ENCODE results near the gene KIRREL3.

The KIRREL3 gene

DNA sequence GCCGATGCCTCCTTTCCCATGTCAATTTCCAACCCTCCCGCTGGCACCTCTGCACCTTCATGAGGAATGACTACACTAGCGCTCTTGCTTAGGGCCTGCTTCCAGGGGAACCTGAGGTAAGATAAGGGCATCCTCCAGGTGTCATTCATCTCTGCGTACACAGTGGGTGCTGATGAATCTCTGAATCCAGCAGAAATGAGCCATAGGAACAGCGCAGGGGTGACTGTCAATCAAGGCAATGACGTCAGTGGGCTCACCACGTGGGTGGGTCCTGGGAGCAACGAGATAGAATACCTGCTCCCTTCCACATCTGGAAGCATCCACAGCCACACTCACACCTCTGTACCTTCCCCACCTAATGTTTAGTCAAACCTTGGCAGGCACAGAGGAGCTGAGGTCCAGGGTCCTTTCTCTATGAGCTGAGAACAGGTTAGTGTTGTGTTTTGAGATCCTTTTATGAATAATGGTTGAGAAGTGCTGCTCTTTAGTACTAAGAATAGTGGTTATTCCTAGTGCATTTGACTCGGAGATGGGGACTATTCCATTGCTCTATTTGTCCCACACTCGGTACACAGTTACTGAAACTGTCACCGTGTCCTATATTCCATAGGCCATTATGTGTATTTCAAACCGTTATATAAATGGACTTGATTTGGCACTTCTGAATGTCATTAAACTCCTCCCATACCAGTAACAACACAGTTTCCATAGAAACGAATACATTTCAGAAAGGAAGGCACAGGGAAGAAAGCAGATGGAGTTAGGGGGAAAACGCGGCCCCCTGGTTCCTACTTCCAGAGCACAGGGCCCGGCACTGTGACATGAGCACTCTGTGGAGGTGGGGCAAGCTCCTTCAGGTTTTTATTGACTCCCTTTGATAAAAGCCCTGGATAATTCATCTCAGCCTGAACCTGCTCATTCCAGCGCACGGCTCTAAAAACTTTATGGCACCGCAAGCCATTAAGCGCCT is 451.7 kb downstream of the KIRREL3 start:
- DNase-seq = no peak

DNA sequence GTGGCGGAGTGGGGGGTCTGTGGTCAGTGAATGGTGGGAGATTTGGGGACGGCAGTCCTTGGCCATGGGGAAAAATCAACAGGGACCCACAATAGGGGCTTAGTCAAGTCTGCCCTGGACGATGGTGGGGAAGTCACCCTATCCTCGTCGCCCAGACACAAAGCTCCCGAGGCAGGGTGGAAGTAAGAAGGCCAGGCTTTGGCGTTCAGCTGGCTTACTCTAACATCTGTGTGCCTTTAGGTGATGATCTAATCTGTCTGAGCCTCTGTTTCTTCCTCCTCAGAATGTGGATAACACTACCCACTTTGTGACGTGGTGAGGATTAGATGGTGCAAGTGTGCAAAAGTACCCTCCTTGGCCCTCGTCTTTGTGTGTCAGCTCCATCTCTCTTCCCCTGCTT is 452.9 kb downstream of the KIRREL3 start:
- DNase-seq = no peak

DNA sequence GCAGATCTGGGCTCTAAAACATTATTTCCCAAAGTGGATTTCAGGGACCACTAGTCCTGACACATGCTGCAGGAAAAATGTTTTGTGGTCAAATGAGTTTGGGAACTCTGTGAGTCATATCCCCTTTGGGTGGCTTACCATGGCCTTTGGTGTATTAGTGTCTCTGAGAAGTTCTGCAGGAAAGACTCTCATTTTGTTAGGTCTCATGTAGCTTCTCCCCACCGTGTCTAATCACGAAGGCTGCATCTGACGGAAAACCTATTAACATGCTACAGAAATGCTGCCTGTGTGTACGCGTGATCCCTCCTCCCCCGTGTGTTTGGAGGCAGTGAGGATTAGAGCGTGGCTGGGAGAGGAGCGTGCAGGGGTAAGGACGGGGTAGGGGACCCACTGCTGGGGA is 453.4 kb downstream of the KIRREL3 start:
- no peak for DNase-seq

DNA sequence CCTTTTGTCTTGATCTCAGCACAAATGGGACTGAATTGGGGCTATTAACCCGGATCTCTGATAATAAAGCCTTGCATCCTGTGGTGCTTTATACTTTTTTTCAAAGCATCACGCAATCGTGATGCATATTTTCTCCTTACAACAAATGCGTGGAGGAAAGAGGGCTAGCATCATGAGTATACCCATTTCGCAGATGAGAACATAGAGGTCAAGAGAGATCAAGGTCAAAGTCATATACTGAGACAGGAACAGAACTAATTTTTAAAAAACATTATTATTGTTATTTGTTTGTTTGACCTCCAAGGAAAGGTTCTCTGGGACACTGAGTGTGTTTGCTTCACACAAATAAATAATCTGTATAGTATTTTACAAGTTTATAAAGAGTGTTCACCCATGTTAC is 453.9 kb downstream of the KIRREL3 start:
- DNase-seq = no peak

DNA sequence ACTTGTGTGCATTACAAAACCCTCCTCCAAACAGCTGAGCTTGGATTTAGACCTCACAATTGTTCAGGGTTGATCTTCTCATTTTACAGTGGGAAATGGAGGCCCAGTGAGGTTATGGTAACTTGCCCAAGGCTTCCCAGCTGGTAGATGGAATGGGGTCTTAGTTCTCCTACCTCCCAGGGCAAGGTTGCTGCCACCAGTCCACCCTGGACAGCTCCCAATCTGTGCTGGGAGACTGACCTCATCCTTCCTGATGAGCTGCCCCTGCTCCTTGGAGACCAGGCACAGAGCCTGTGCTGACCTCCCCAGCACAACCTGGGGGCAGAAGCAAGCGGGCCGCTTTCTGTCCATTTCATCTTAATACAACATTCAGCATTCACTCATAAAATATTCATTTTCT is 454.4 kb downstream of the KIRREL3 start:
- DNase-seq = no peak

DNA sequence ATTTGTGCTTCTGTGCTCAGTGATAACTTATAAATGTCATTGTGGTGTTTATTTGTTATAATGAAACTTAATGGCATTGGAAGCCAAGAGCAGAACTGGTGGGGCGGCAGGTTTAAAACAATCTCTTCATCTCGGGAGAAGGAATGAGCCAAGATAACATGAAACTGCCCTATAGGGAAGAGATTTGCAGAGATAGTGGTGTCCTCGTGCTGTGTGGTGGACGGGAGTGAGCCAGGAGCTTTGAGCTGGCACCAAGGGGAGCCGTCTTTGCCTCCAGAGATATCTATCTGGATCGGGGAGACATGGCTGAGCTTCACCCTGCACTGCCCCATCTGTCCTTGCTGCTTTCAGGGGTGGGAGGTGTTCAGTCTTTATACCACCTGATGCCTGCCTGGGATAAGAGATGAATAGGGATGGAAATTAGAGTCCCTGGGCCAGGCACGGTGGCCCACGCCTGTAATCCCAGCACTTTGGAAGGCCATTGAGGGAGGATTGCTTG is 455.5 kb downstream of the KIRREL3 start:
- DNase-seq = no peak

DNA sequence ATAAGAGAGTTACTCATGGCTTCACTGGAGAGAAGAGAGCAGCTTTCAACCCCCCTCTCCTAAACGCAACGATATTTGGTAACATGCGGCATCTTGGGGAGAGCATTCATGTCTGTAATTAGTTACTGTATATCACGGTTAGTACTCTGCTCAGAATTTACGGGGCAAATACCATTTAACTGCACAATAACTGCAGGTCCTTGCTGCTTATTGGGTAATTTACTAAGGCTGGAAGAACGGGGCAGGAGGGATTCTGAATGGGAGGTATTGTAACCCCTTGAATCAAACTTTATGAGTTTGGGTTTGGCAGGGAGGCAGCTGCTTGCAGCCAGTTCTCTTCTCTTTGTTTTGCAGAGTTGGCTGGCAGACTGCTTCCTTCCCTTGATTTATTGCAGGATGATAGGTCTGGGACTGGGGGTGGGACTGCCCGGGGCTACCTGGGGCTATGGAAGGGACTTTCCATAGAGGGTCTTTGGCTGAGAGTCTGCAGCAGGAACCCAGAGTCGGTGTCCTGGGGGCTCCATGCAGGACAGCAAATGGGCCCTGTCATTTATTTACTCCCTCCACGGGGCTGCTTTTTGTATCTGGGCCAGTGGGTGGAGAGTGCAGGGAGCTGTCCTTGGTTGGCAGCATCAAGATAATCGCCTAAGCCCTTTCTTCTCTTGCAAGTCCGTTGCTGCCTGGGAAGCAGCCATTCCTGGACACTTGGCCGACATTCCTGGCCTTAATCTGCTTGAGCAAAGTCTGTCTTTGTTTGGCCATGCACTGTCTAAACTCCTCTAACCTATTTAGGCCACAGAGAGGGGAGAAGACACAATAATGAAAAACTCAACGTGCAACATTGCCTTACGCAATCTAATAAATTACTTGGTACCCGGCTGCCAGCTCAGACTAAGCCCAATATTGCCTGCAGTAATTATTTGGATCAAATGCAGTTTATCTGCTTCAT is 456.2 kb downstream of the KIRREL3 start:
- DNase-seq = no peak

DNA sequence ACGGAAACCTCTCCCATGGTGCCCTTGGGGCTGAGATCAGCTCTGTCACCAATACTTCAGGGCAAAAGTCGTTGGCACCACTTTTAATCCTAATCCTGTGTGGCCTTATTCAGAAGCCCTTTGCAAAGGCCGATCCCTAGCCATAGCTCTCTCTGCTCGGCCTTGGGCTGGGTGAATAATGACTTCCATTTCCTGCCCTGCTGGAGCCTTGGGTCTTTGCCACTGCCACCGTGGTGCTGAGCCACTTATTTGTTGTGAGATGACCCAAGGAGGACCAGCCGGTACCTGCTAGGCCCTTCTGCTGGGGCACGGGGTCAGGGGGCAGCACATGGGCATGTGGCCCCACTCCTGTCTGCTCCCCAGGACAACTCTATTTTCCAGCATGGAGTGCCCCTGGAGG is 456.9 kb downstream of the KIRREL3 start:
- no peak for DNase-seq

DNA sequence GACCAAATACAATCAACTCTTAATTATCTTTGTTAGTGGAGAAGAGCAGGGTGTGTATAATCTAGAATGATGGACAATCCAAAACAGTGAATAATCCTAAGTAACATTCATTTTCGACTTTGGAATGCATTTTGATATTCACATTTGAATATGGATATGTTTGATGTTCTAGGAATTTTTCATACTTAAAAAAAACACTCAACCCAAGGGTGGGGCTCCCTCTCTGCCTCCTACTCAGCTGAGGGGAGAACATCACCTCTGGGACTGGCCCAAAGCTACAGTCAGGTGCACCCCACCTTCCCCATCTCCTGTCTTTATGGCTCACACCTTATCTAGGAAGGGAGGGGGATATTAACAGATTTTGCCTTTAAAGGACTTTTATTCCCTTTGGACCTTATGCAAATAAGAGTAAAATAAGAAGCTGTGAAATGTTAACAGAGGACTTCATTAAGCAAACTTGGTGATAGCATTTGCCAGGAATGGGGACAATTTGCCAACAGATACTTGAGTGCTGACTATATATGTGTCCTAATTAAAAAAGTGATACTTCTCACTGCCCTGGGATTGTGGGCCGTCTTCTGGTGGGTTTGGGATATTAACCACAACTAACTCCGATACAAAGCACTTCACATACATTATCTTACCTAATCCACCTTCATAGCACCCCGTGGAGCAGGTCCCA is 458.1 kb downstream of the KIRREL3 start:
- no peak for DNase-seq

DNA sequence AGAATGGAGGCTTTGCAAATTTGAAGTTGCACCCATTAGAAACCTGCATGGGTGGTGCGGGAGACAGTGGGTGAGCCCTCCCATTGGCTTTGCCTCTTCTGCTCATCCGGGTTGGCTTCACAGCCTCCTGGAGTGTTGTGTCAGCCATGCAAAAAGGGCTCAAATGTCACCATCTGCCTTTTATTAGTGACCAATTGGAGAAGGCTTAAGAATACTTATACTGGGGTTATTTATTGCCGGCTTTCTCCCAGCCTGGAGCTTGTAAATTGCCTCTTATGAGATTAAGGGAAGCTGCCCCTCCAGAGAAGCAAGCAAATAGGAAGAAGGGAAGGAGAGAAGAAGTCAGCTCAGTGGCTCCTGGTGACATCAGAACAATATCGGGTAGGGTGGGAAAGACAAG is 462.5 kb downstream of the KIRREL3 start:
- DNase-seq = no peak

DNA sequence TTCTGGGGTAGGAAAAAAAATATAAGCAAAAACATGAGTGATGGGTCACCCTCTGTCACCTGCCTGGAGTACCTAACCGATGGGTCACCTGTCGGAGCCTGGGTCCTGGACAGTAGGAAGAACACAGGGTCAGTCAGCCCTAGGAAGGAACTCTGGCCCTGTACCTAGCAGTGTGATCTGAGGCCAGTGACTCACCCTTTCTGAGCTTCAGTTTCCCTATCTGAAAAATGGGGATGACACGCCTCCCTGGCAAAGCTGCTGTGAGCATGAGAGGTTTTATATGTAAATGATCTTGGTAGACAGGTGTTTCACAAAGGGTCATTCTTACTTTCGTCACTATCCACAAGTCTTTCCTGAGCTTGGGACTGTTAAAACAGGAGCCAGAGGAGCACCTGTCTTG is 463.1 kb downstream of the KIRREL3 start:
- no peak for DNase-seq

DNA sequence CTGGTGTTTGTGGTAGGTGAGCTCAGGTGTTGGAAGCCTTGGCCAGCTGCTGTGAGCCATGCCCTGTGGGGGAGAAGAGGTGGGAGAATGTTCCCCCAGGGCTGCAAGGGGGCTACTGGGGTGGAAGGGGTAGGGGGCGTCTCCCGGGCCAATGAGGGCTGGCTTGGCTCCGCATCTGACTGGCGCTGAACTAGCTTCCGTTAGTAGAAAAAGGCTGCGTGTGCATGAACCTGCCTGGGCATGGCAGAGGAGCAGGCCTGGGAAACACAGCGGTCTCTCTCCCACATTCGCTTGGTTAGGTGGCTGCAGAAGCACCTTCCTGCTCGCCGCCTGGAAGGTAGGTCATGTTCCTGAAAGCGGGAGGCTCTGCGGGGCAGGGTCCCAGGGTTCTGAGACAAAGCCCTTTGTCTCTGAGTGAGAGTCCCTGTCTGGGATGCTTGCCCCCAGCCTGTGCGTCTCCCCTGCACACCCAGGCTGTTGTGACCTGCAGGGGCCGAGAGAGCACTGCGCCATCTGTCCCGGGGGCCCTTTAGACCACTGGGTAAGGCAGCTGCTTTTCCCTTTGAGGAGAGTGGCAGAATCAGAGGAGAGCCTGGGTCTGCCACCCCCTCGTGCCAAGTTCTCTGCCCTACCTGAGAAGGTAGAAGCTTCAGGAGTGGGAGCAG is 466.3 kb downstream of the KIRREL3 start:
- no peak for DNase-seq

DNA sequence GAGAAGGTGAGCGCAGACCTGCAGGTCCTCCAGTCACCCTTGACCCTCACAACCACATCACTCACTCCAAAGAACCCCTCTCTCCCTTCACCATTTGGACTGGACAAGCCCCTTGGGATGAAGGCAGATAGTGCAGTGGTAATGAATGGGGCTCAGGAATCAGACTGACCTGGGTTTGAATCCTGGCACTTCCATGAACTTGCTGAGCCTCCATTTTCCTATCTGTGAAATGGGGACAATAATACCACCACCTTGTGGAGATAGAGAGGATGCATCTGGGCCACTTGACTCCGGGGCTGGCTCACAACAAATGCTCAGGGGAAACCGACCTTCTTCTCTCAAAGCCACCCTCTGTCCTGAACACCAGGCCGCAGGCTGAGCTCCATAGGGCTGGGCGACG is 467.0 kb downstream of the KIRREL3 start:
- no peak for DNase-seq

DNA sequence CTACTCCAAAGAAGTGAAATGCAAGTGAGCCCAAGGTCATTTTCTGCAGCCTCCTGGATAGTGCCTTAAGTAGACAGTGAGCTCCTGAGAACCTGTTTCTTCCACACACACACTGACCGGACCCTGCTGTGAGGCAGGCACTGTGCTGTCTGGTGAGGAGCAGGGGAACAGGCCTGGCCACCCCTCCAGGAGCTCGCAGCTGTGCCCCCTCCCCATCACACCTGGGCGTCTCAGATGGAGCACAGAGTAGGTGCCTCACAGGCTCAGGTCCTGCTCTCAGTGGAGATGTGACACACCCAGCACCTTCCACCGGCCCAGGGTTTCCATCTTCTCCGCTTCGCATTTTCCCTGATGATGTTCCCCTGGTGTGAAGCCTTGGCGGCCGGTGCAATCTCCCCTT is 470.2 kb downstream of the KIRREL3 start:
- DNase-seq = no peak

DNA sequence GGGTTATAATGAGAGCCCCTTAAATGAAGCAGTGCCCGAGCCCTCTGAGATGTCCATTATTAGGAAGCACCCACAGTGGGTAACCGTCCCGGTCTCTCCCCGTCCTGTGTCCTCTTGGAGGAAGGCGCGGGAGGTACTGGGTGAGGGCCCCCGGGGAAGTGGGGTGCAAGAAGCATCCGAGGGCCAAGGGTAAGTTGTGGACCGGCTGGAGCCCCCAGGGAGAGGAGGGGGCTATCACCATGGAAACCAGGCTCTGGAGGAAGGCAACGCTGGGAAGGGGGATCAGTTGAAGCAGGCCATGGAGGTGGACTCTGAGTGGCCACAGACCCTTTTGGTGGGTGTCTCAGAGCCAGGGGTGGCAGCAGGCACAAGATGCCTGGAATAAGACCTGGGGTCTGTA is 471.5 kb downstream of the KIRREL3 start:
- no peak for DNase-seq

DNA sequence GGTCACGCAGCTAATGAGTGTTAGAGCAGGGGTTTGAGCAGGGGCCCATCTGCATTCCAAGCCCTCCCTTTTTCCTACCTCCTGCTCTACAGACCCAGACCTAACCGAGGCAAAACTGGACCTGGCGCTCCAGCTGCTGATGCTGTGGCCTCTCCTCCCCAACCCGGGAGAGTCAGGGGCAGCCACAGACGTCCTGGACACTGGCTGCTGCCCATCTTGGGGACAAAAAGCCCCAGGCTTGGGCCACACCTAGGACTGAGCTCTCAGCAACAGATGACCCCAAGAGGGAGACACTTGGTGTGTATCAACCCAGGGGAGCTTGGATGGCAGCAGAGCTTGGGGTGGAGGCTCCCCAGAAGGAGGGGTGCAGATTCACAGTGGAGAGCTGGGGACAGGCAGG is 472.5 kb downstream of the KIRREL3 start:
- no peak for DNase-seq

DNA sequence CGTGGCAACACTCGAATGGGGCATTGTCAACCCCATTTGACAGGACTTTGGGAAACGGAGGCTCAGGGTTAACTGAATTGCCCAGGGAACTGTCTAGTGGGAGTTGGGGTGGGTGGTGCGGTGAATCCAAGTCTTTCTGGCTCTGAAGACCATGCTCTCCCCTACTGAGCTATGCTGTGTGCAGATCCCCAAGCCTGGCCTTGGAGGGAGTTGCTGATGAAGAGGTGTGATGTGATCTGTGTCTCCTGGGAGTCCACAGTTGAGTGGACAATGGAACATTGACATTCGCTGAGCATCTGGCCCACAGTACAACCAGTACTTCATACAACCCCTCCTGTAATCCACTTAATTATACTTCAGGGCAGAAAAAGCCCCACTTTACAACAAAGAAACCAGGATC is 472.9 kb downstream of the KIRREL3 start:
- DNase-seq = no peak

DNA sequence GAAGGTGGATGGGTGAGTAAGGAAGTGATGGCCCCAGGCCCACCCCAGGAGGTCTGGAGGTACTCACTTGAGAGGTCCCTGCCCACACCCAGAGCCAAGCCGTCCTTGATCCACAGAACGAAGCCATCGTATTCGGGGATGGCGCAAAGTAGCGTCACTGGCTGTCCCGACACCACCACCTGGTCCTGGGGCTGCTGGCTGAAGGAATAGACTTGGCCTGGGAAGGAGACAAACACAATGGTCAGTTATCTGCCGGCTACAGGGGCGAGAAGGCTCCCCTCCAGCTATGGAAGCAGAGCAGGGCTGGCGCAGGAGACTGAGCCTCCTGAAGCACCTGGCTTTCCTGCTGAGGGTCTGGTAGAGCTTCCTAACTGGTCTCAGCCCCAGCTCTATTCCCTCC is 474.1 kb downstream of the KIRREL3 start:
- DNase-seq = no peak

DNA sequence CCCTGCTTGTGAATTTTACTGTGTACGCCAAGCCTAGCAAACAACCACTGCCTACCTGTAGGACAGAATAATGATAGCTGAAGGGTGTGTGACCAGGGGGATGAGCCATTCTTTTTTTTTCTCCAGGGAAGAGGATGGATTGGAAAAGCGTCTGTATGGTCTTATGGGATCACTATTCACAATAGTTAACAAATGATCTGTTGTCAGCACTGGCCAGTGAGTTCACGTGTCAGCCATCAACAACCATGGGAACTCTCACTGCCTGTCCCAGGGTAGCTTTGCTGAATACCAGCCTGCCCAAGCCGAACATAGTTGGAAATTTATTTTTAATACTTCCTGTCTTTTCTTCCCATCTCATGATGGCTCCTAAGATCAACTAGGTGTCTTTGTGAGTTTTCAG is 474.9 kb downstream of the KIRREL3 start:
- DNase-seq = no peak

DNA sequence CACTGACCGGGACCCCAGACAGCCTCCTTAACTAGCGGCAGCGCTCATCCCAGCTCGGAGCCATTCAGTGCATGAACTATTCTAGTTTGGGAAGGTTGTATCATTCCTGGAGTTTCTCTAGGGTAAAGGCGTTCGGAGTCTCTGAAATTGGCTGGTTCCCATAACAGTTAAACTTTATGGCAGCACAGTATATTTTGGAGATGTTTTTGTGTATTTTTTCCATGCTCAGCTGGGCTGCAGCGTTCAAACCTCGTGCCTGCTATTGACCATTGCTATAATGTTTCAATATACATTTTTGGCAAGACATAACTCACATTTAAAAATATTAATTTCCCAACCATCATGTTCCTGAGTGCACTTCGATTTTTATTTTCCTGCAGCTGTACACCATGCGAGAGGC is 475.4 kb downstream of the KIRREL3 start:
- no peak for DNase-seq

DNA sequence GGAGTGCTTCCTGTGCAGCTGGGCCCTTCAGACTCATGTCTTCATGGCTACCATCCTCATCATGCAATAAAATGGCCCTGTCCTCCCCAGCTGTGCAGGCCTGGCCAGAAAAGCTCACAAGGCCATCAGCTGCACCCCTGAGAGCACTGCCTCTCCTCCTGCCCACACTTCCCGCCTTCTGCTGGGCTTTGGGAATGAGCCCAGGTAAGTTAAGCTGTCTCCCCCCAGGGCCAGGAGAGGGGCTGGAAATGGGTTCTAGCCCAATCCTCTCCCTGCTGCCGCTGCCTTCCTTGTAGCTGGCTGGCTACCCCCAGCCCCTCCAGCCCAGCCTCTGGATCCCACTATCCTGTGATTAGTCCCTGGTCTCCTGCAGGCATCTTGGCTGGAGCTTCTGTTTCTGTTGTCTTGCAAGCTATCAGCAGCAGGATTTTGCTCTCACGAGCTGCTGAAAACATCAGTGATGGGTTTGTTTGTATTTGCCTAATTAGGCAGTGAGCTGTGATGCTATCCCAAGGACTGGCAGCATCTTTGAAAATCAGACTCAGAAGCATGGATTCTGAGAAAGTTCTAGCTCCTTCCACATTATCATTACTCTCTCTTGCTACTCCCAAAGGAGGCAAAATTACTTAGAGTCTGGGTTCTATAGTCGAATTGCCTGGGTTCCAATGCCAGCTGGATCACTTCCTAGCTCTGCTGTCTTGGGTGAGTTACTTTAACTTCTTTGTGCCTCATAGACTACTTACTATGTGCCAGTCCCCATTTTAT is 476.9 kb downstream of the KIRREL3 start:
- DNase-seq = no peak

DNA sequence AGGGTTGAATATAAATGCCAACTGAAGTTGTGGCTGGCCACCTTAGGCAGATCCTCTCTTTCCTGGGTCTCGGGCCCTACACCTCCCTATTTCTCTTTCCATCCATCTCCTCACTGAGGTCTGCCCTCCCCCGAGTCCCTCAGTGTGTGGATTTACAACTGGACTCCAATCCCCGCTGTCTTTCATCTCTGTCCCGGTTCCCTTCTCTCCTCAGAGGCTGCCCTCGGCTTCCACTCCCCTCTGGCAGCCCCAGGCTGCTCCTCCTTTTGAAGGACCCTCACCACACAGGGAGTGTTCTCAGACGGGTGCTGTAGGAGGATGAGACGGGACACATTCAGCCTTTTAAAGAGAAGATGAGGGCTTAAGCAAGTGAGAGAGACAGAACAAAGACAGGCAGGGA is 478.0 kb downstream of the KIRREL3 start:
- DNase-seq = no peak

Data from CD4-positive, alpha-beta T cell treated with Interferon gamma for 1 hour (primary cell).